Subcutaneous abdominal adipose tissue (tissue), 5 donors: ENCODE results near the gene DNASE1L1.
"Not testable (repeated sequence)": the region's sequence is repeated elsewhere in the genome, so short reads cannot be mapped to it uniquely, and the experiment has no call there.

Experiments used
- H3K27ac ChIP-seq: one replicate; pipeline ENCODE4 v1.7.0; 2013; ENCODE audit warnings: low read depth, mild to moderate bottlenecking, inconsistent platforms, low read length, moderate library complexity
- H3K27me3 ChIP-seq, 5 donors: one replicate each; pipeline ENCODE4 v1.7.0; 2013; ENCODE audit warnings: low read length in 5 of 5, inconsistent platforms in 1 of 5; ENCODE audit not compliant: control insufficient read depth in 5 of 5, insufficient read depth in 4 of 5
- H3K36me3 ChIP-seq, 5 donors: one replicate each; pipeline ENCODE4 v1.7.0; 2013; ENCODE audit warnings: low read length in 5 of 5; ENCODE audit not compliant: control insufficient read depth in 5 of 5, insufficient read depth in 5 of 5
- H3K4me1 ChIP-seq, 5 donors: one replicate each; pipeline ENCODE4 v1.7.0; 2013; ENCODE audit warnings: low read length in 5 of 5, mild to moderate bottlenecking in 3 of 5, moderate library complexity in 1 of 5; ENCODE audit not compliant: control insufficient read depth in 5 of 5, insufficient read depth in 5 of 5
- H3K4me3 ChIP-seq, 5 donors: one replicate each; pipeline ENCODE4 v1.7.0; 2013; ENCODE audit warnings: low read length in 5 of 5, low read depth in 1 of 5
- H3K9ac ChIP-seq, 5 donors: one replicate each; pipeline ENCODE4 v1.7.0; 2013; ENCODE audit warnings: low read length in 5 of 5, mild to moderate bottlenecking in 4 of 5, moderate library complexity in 3 of 5
- H3K9me3 ChIP-seq, 5 donors: one replicate each; pipeline ENCODE4 v1.7.0; 2013; ENCODE audit warnings: low read length in 5 of 5; ENCODE audit not compliant: control insufficient read depth in 5 of 5
- donor health status: healthy.
- donor health status: healthy.
- donor health status: healthy.
- donor health status: healthy.
- donor health status: healthy.

The DNASE1L1 gene

GRCh38 chrX:154399527-154400368 is 9.3 kb downstream of the DNASE1L1 start:
- Histone ChIP-seq H3K9me3 (peaks cover 0 to 11% (median 5%) of the 10 kb centered on the region in 5 donors), H3K27ac (peak overlapping the region; percentile 95), H3K4me3 (peak overlapping the region; percentile 71 to 88 (median 81))

GRCh38 chrX:154398668-154399526 is 10.2 kb downstream of the DNASE1L1 start:
- Histone ChIP-seq H3K36me3 (peaks cover 0 to 38% (median 25%) of the 10 kb centered on the region in 5 donors), H3K27me3 (peaks cover 0 to 7% (median 0%) of the 10 kb centered on the region in 5 donors)

More at GRCh38 chrX:154399527-154400368, 9.3 kb downstream of the DNASE1L1 start:
- Histone ChIP-seq H3K4me1 (peaks cover 8 to 29% (median 20%) of the 10 kb centered on the region in 5 donors), H3K27me3 (peaks cover 0 to 9% (median 0%) of the 10 kb centered on the region in 5 donors), H3K36me3 (peaks cover 0 to 41% (median 25%) of the 10 kb centered on the region in 5 donors), H3K9ac (peak overlapping the region in 4 of 5 donors; percentile 56 to 87 (median 80))

GRCh38 chrX:154397888-154398667 is 11.0 kb downstream of the DNASE1L1 start, which contains the start of gene RPL10:
Gene RPL10 (plus strand): TSS chrX:154398377. CDS start chrX:154398520, 143 bp downstream.
- Histone ChIP-seq H3K36me3 (peaks cover 0 to 34% (median 22%) of the 10 kb centered on the region in 5 donors), H3K27ac (peak within 1 kb of the TSS; percentile 95), H3K4me3 (peak within 1 kb of the TSS; percentile 71 to 88 (median 81))

More at GRCh38 chrX:154398668-154399526, 10.2 kb downstream of the DNASE1L1 start:
- peak overlapping the region; percentile 95 for H3K27ac ChIP-seq
- H3K9ac ChIP-seq = peak overlapping the region; percentile 74 to 87 (median 84)
- peak overlapping the region; percentile 71 to 88 (median 81) for H3K4me3 ChIP-seq
- peaks cover 0 to 11% (median 5%) of the 10 kb centered on the region in 5 donors for H3K9me3 ChIP-seq
- H3K4me1 ChIP-seq = peaks cover 8 to 29% (median 20%) of the 10 kb centered on the region in 5 donors

GRCh38 chrX:154396973-154397887 is 11.8 kb downstream of the DNASE1L1 start:
- Histone ChIP-seq H3K27ac (peak overlapping the region; percentile 95), H3K9me3 (peaks cover 0 to 11% (median 5%) of the 10 kb centered on the region in 5 donors), H3K4me1 (peaks cover 8 to 29% (median 20%) of the 10 kb centered on the region in 5 donors), H3K27me3 (peaks cover 0 to 4% (median 0%) of the 10 kb centered on the region in 5 donors), H3K9ac (peak overlapping the region in 4 of 5 donors; percentile 76 to 87 (median 76)), H3K4me3 (peak overlapping the region; percentile 48 to 88 (median 71)), H3K36me3 (peaks cover 0 to 26% (median 22%) of the 10 kb centered on the region in 5 donors)

More at GRCh38 chrX:154397888-154398667, 11.0 kb downstream of the DNASE1L1 start, which contains the start of gene RPL10:
- H3K4me1 ChIP-seq = peaks cover 8 to 29% (median 20%) of the 10 kb centered on the region in 5 donors
- peak within 1 kb of the TSS; percentile 76 to 87 (median 84) for H3K9ac ChIP-seq
- H3K27me3 ChIP-seq = peaks cover 0 to 7% (median 0%) of the 10 kb centered on the region in 5 donors
- peaks cover 0 to 11% (median 5%) of the 10 kb centered on the region in 5 donors for H3K9me3 ChIP-seq

GRCh38 chrX:154396363-154396762 is 12.7 kb downstream of the DNASE1L1 start:
- H3K4me3 ChIP-seq, H3K9ac ChIP-seq, H3K27me3 ChIP-seq, H3K27ac ChIP-seq: not testable (repeated sequence)
- Histone ChIP-seq H3K4me1 (peaks cover 8 to 29% (median 20%) of the 10 kb centered on the region in 5 donors), H3K36me3 (peaks cover 0 to 24% (median 21%) of the 10 kb centered on the region in 5 donors), H3K9me3 (peaks cover 0 to 11% (median 5%) of the 10 kb centered on the region in 5 donors)

- not testable (repeated sequence) for H3K9ac ChIP-seq, H3K36me3 ChIP-seq, H3K27me3 ChIP-seq, H3K27ac ChIP-seq, H3K9me3 ChIP-seq, H3K4me3 ChIP-seq, H3K4me1 ChIP-seq
Observed at GRCh38 chrX:154389812-154390747, 19.0 kb downstream of the DNASE1L1 start.

GRCh38 chrX:154388649-154389048 is 20.4 kb downstream of the DNASE1L1 start:
- not testable (repeated sequence) for H3K27me3 ChIP-seq

GRCh38 chrX:154388094-154388493 is 21.0 kb downstream of the DNASE1L1 start:
- H3K27ac ChIP-seq, H3K9me3 ChIP-seq: not testable (repeated sequence)

More at GRCh38 chrX:154388649-154389048, 20.4 kb downstream of the DNASE1L1 start:
- not testable (repeated sequence) for H3K27ac ChIP-seq, H3K4me1 ChIP-seq, H3K36me3 ChIP-seq, H3K9me3 ChIP-seq, H3K9ac ChIP-seq, H3K4me3 ChIP-seq

More at GRCh38 chrX:154388094-154388493, 21.0 kb downstream of the DNASE1L1 start:
- not testable (repeated sequence) for H3K36me3 ChIP-seq, H3K9ac ChIP-seq, H3K4me1 ChIP-seq, H3K4me3 ChIP-seq
- H3K27me3 ChIP-seq = peaks cover 3 to 12% (median 5%) of the 10 kb centered on the region in 5 donors
